ENCODE data around the gene UBE3C. TPM values are rescaled to one million over a fixed set of nuclear protein-coding genes. Genes with fewer than 3 reads are reported as not detected.
A peak's percentile ranks its signal among the peaks of the same experiment; 100 is the strongest.
"Not testable (repeated sequence)": the region's sequence is repeated elsewhere in the genome, so short reads cannot be mapped to it uniquely, and the experiment has no call there.

Gene UBE3C
- total RNA-seq, 5 donors from 2014 or later (not counting 1 experiment from before 2014, with no cell fraction given) = 50.1 to 56.8 (median 55.1) TPM

DNA sequence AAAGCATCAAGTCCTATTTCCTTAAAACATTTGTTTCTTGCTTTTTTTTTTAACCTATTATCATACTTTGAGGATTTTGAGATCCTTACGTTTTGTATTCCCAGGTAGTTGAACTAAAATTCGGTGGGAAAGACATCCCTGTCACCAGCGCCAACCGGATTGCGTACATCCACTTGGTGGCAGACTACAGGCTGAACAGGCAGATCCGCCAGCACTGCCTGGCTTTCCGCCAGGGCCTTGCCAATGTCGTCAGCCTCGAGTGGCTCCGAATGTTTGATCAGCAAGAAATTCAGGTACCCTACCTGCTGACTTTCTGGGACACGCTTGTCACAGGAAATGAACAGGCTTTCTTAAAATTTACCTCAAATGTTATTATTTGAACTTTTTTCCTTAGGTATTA is 115.1 kb downstream of the UBE3C start:
- H3K27me3 Mint-ChIP-seq = no peaks in the 10 kb centered on the region
- Histone ChIP-seq H3K9me3 (no peaks in the 10 kb centered on the region), H3K27me3 (replicated peaks in 1 of 2; ENCODE audit: control insufficient read depth in 2 of 2, extremely low read depth in 1 of 2, insufficient read depth in 2 of 2, low read length in 1 of 2) (no peaks in the 10 kb centered on the region), H3K27ac (ENCODE audit: low read length) (no peak overlapping the region), H3K4me1 (ENCODE audit: control insufficient read depth in 1 of 2, extremely low read depth in 1 of 2, insufficient read depth in 2 of 2, low read length in 2 of 2) (no peaks in the 10 kb centered on the region), H3K36me3 (ENCODE audit: control insufficient read depth in 2 of 2, extremely low read depth in 1 of 2, insufficient read depth in 1 of 2, low read length in 1 of 2) (peaks cover 4 to 70% of the 10 kb centered on the region in 2 donors), H3K4me3 (ENCODE audit: control insufficient read depth in 1 of 2, extremely low read depth in 1 of 2, low read length in 1 of 2) (no peak overlapping the region)
- CTCF ChIA-PET = no interaction called here
- ATAC-seq (replicated peaks in 1 of 4) = no peak
- H3K9me3 Mint-ChIP-seq = no peaks in the 10 kb centered on the region
- POLR2A ChIA-PET = no interaction called here
- no peak for DNase-seq
- 98% methylated on average over 5 of the region's 11 CpGs for WGBS (ENCODE audit: insufficient coverage)
- H3K27ac Mint-ChIP-seq = no peak overlapping the region
- H3K4me3 Mint-ChIP-seq = no peak overlapping the region
- peaks cover 38% of the 10 kb centered on the region for H3K36me3 Mint-ChIP-seq
- H3K4me1 Mint-ChIP-seq = peaks cover 0 to 4% (median 0%) of the 10 kb centered on the region in 3 donors

DNA sequence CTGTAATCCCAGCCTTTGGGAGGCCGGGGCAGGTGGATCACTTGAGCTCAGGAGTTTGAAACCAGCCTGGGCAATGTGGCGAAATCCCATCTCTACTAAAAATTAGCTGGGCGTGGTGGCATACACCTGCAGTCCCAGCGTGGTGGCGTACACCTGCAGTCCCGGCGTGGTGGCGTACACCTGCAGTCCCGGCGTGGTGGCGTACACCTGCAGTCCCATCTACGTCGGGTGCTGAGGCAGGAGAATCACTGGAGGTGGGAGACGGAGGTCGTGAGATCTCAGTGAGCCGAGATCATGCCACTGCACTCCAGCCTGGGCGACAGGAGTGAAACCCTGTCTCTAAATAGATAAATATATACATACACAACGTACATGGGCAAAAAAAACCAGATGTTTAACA is 116.1 kb downstream of the UBE3C start:
- H3K4me1 ChIP-seq (ENCODE audit: control insufficient read depth in 1 of 2, extremely low read depth in 1 of 2, insufficient read depth in 2 of 2, low read length in 2 of 2); H3K27ac Mint-ChIP-seq; H3K27me3 ChIP-seq (replicated peaks in 1 of 2; ENCODE audit: control insufficient read depth in 2 of 2, extremely low read depth in 1 of 2, insufficient read depth in 2 of 2, low read length in 1 of 2); ATAC-seq (replicated peaks in 1 of 4); H3K9me3 Mint-ChIP-seq; H3K27ac ChIP-seq (ENCODE audit: low read length); H3K4me3 ChIP-seq (ENCODE audit: control insufficient read depth in 1 of 2, extremely low read depth in 1 of 2, low read length in 1 of 2); POLR2A ChIA-PET; H3K4me1 Mint-ChIP-seq; DNase-seq; H3K4me3 Mint-ChIP-seq; H3K9me3 ChIP-seq; H3K27me3 Mint-ChIP-seq: not testable (repeated sequence)
- 97% methylated on average over 16 of the region's 18 CpGs for whole genome bisulfite sequencing (ENCODE audit: insufficient coverage)
- peaks cover 4 to 74% of the 10 kb centered on the region in 2 donors for H3K36me3 ChIP-seq (ENCODE audit: control insufficient read depth in 2 of 2, extremely low read depth in 1 of 2, insufficient read depth in 1 of 2, low read length in 1 of 2)
- CTCF ChIA-PET = interaction anchor here in 1 of 2 donors (0.6 kb wide), 1 partner anchor 27 kb away, joined by 4 read pairs; no protein-coding TSS in a partner anchor
- H3K36me3 Mint-ChIP-seq = peaks cover 41% of the 10 kb centered on the region

DNA sequence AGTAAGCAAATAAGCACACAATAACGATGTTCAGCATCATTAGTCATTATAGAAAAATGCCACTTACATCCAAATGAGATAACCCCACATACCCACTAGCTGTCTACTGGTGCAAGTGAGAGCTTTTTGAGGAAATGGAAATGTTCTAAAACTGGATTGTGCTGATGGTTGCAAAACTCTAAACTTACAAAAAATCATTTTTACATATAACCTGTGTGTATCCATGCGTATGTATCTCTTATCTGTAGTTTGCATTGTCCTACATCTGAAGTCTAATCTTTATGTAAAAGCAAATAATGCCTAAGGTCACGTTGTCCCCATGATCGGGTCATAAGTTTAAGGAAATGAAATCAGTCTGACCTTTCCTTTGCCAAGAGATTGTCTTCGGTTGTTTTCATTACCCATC is 116.5 kb downstream of the UBE3C start:
- H3K27ac ChIP-seq (ENCODE audit: low read length) = no peak overlapping the region
- ChIA-PET POLR2A (no interaction called here), CTCF (no interaction called here)
- 94% methylated on average over 3 of the region's 5 CpGs for WGBS (ENCODE audit: insufficient coverage)
- H3K9me3 Mint-ChIP-seq = no peaks in the 10 kb centered on the region
- no peak for DNase-seq
- H3K9me3 ChIP-seq = no peaks in the 10 kb centered on the region
- ATAC-seq (replicated peaks in 1 of 4) = no peak
- H3K4me3 ChIP-seq (ENCODE audit: control insufficient read depth in 1 of 2, extremely low read depth in 1 of 2, low read length in 1 of 2) = no peak overlapping the region
- H3K4me1 ChIP-seq (ENCODE audit: control insufficient read depth in 1 of 2, extremely low read depth in 1 of 2, insufficient read depth in 2 of 2, low read length in 2 of 2) = no peaks in the 10 kb centered on the region
- no peak overlapping the region for H3K4me3 Mint-ChIP-seq
- peaks cover 4 to 76% of the 10 kb centered on the region in 2 donors for H3K36me3 ChIP-seq (ENCODE audit: control insufficient read depth in 2 of 2, extremely low read depth in 1 of 2, insufficient read depth in 1 of 2, low read length in 1 of 2)
- no peak overlapping the region for H3K27ac Mint-ChIP-seq
- no peaks in the 10 kb centered on the region for H3K27me3 Mint-ChIP-seq
- no peaks in the 10 kb centered on the region for H3K27me3 ChIP-seq (replicated peaks in 1 of 2; ENCODE audit: control insufficient read depth in 2 of 2, extremely low read depth in 1 of 2, insufficient read depth in 2 of 2, low read length in 1 of 2)
- H3K36me3 Mint-ChIP-seq = peaks cover 46% of the 10 kb centered on the region
- peaks cover 0 to 4% (median 0%) of the 10 kb centered on the region in 3 donors for H3K4me1 Mint-ChIP-seq

DNA sequence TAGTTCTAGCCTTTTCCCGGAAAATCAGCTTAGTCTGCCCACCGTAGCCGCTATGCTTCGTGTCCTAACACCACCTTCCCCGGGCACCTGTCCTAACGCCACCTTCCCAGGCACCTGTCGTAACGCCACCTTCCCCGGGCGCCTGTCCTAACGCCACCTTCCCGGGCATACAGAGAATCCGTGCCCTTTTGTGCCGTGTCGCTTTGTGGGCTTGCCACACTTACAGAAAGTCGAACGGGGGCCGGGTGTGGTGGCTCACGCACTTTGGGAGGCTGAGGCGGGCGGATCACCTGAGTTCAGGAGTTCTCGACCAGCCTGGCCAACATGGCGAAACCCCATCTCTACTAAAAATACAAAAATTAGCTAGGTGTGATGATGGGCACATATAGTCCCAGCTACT is 124.4 kb downstream of the UBE3C start:
- H3K9me3 ChIP-seq = no peaks in the 10 kb centered on the region
- H3K27ac Mint-ChIP-seq = no peak overlapping the region
- H3K4me1 ChIP-seq (ENCODE audit: control insufficient read depth in 1 of 2, extremely low read depth in 1 of 2, insufficient read depth in 2 of 2, low read length in 2 of 2) = no peaks in the 10 kb centered on the region
- H3K4me1 Mint-ChIP-seq = no peaks in the 10 kb centered on the region
- no peaks in the 10 kb centered on the region for H3K9me3 Mint-ChIP-seq
- H3K36me3 ChIP-seq (ENCODE audit: control insufficient read depth in 2 of 2, extremely low read depth in 1 of 2, insufficient read depth in 1 of 2, low read length in 1 of 2) = peaks cover 10 to 65% of the 10 kb centered on the region in 2 donors
- H3K36me3 Mint-ChIP-seq = peaks cover 41% of the 10 kb centered on the region
- H3K4me3 ChIP-seq (ENCODE audit: control insufficient read depth in 1 of 2, extremely low read depth in 1 of 2, low read length in 1 of 2) = no peak overlapping the region
- DNase-seq (peak in 1 of 35 experiments; percentile 11), ATAC-seq (replicated peaks in 1 of 4) (no peak)
- H3K27me3 Mint-ChIP-seq = no peaks in the 10 kb centered on the region
- H3K27me3 ChIP-seq (replicated peaks in 1 of 2; ENCODE audit: control insufficient read depth in 2 of 2, extremely low read depth in 1 of 2, insufficient read depth in 2 of 2, low read length in 1 of 2) = no peaks in the 10 kb centered on the region
- CTCF ChIA-PET = no interaction called here
- POLR2A ChIA-PET = no interaction called here
- H3K4me3 Mint-ChIP-seq = no peak overlapping the region
- WGBS (ENCODE audit: insufficient coverage) = 97% methylated on average over 19 of the region's 23 CpGs
- H3K27ac ChIP-seq (ENCODE audit: low read length) = no peak overlapping the region

DNA sequence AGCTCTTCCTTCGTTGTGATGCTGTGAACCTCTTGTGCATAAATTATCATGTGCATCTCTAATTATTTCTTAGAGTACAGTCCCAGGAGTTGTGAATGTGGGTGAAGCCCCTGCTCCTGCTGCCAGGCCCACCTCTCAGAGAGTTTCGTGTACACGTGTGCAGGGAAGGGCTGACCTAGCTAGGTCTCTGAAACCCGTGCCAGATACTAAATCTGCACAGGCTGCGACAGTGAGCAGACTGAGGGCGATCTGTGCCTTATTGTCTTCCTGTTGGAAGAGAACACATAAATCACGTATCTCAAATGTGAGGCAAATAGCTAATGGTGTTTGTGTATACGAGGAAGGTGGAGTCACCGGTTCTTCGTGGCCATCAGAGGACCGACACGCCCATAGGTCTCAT is 126.3 kb downstream of the UBE3C start:
- Histone ChIP-seq H3K9me3 (no peaks in the 10 kb centered on the region), H3K36me3 (ENCODE audit: control insufficient read depth in 2 of 2, extremely low read depth in 1 of 2, insufficient read depth in 1 of 2, low read length in 1 of 2) (peaks cover 10 to 59% of the 10 kb centered on the region in 2 donors), H3K27ac (ENCODE audit: low read length) (no peak overlapping the region), H3K27me3 (replicated peaks in 1 of 2; ENCODE audit: control insufficient read depth in 2 of 2, extremely low read depth in 1 of 2, insufficient read depth in 2 of 2, low read length in 1 of 2) (no peaks in the 10 kb centered on the region), H3K4me3 (ENCODE audit: control insufficient read depth in 1 of 2, extremely low read depth in 1 of 2, low read length in 1 of 2) (no peak overlapping the region), H3K4me1 (ENCODE audit: control insufficient read depth in 1 of 2, extremely low read depth in 1 of 2, insufficient read depth in 2 of 2, low read length in 2 of 2) (peaks cover 0 to 3% of the 10 kb centered on the region in 2 experiments)
- Mint-ChIP-seq H3K27ac (no peak overlapping the region), H3K4me3 (no peak overlapping the region), H3K36me3 (peaks cover 43% of the 10 kb centered on the region), H3K27me3 (no peaks in the 10 kb centered on the region), H3K4me1 (peaks cover 5 to 11% (median 5%) of the 10 kb centered on the region in 3 donors), H3K9me3 (no peaks in the 10 kb centered on the region)
- DNase-seq (no peak), ATAC-seq (replicated peaks in 1 of 4) (no peak)
- WGBS (ENCODE audit: insufficient coverage) = 98% methylated on average over 10 of the region's 12 CpGs
- ChIA-PET POLR2A (no interaction called here), CTCF (interaction anchor here in 1 of 2 donors (0.9 kb wide), 1 partner anchor 15 kb away, joined by 3 read pairs; no protein-coding TSS in a partner anchor)

DNA sequence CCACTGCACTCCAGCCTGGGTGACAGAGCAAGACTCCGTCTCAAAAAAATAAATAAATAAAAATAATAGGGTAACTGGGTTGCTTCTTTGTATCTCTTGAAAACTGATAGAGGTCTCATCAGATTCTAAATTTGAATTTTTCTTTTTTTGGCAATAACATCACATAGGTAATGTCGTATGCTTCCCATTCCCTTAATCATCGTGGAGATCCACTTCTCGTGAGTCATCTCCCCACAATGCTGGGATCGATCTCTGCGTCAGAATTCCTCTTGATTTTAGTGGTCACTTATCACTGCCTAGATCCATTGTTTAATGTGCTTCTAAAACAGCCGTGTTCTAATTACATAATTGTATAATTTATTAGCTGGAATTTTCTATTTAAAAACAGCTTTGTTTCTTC is 127.5 kb downstream of the UBE3C start:
- ATAC-seq (replicated peaks in 1 of 4) (no peak), DNase-seq (no peak)
- H3K27me3 ChIP-seq (replicated peaks in 1 of 2; ENCODE audit: control insufficient read depth in 2 of 2, extremely low read depth in 1 of 2, insufficient read depth in 2 of 2, low read length in 1 of 2) = no peaks in the 10 kb centered on the region
- H3K36me3 Mint-ChIP-seq = peaks cover 44% of the 10 kb centered on the region
- no peaks in the 10 kb centered on the region for H3K9me3 Mint-ChIP-seq
- H3K4me1 ChIP-seq (ENCODE audit: control insufficient read depth in 1 of 2, extremely low read depth in 1 of 2, insufficient read depth in 2 of 2, low read length in 2 of 2) = peaks cover 0 to 3% of the 10 kb centered on the region in 2 experiments
- WGBS (ENCODE audit: insufficient coverage) = 93% methylated on average over 3 of the region's 7 CpGs
- no peaks in the 10 kb centered on the region for H3K27me3 Mint-ChIP-seq
- no peak overlapping the region for H3K27ac Mint-ChIP-seq
- H3K9me3 ChIP-seq = no peaks in the 10 kb centered on the region
- peaks cover 5 to 17% (median 5%) of the 10 kb centered on the region in 3 donors for H3K4me1 Mint-ChIP-seq
- no peak overlapping the region for H3K4me3 Mint-ChIP-seq
- no peak overlapping the region for H3K4me3 ChIP-seq (ENCODE audit: control insufficient read depth in 1 of 2, extremely low read depth in 1 of 2, low read length in 1 of 2)
- POLR2A ChIA-PET = no interaction called here
- no peak overlapping the region for H3K27ac ChIP-seq (ENCODE audit: low read length)
- CTCF ChIA-PET = no interaction called here
- H3K36me3 ChIP-seq (ENCODE audit: control insufficient read depth in 2 of 2, extremely low read depth in 1 of 2, insufficient read depth in 1 of 2, low read length in 1 of 2) = peaks cover 10 to 61% of the 10 kb centered on the region in 2 donors

DNA sequence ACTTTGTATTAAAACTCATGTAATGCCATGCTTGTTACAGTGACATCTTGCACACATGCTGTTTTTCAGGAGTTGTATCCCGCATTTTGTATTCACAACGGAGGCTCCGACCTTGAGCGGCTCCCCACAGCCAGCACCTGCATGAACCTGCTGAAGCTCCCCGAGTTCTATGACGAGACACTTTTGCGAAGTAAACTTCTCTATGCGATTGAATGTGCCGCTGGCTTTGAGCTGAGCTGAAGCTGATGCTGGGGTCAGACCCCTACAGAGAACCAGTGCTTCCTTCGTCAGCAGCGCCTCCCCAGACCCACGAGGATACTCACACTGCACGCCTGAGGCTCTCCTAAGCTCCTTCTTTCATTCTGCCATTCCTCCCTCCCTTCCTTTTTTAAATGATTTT is 128.8 kb downstream of the UBE3C start:
- Histone ChIP-seq H3K27ac (ENCODE audit: low read length) (no peak overlapping the region), H3K9me3 (no peaks in the 10 kb centered on the region), H3K4me3 (ENCODE audit: control insufficient read depth in 1 of 2, extremely low read depth in 1 of 2, low read length in 1 of 2) (no peak overlapping the region), H3K27me3 (replicated peaks in 1 of 2; ENCODE audit: control insufficient read depth in 2 of 2, extremely low read depth in 1 of 2, insufficient read depth in 2 of 2, low read length in 1 of 2) (no peaks in the 10 kb centered on the region), H3K36me3 (ENCODE audit: control insufficient read depth in 2 of 2, extremely low read depth in 1 of 2, insufficient read depth in 1 of 2, low read length in 1 of 2) (peaks cover 10 to 59% of the 10 kb centered on the region in 2 donors), H3K4me1 (ENCODE audit: control insufficient read depth in 1 of 2, extremely low read depth in 1 of 2, insufficient read depth in 2 of 2, low read length in 2 of 2) (peaks cover 0 to 3% of the 10 kb centered on the region in 2 experiments)
- 98% methylated on average over 9 of the region's 13 CpGs for WGBS (ENCODE audit: insufficient coverage)
- peaks cover 44% of the 10 kb centered on the region for H3K36me3 Mint-ChIP-seq
- H3K4me1 Mint-ChIP-seq = peaks cover 5 to 20% (median 5%) of the 10 kb centered on the region in 3 donors
- no peaks in the 10 kb centered on the region for H3K27me3 Mint-ChIP-seq
- no peaks in the 10 kb centered on the region for H3K9me3 Mint-ChIP-seq
- H3K4me3 Mint-ChIP-seq = no peak overlapping the region
- ChIA-PET CTCF (no interaction called here), POLR2A (no interaction called here)
- DNase-seq (peak in 1 of 35 experiments; percentile 19), ATAC-seq (replicated peaks in 1 of 4) (no peak)
- no peak overlapping the region for H3K27ac Mint-ChIP-seq

Data from T-cell (primary cell).